IMR-90 (cell line): ENCODE measurements around the gene TNNT1. TPM values are rescaled to one million over a fixed set of nuclear protein-coding genes. Genes with fewer than 3 reads are reported as not detected.

Source experiments
- ATAC-seq: fragments of 200-7000 bp; cut with Tn5 transposase; 2 replicates; pipeline ENCODE4 v1.9.1; 2020; ENCODE audit warnings: low read depth, mild to moderate bottlenecking, moderate library complexity
- BruUV-seq: library from RNA; stranded (reverse); fragments of 400-500 nt; replicated peaks from 2 replicates; lab custom pipeline; 2021; lab: Mats Ljungman, UMichigan
- CTCF ChIA-PET: fragments of 300-600 bp; formaldehyde crosslinking; extraction: SDS; loops from one replicate; lab custom pipeline; 2021; ENCODE audit warnings: antibody characterized with exemption; lab: Yijun Ruan, JAX
- POLR2A ChIA-PET: fragments of 300-600 bp; sonication (Branson Sonifier 250); formaldehyde crosslinking; loops from one replicate; lab custom pipeline; 2022; ENCODE audit warnings: antibody characterized with exemption; ENCODE audit not compliant: unreplicated experiment; lab: Charles Lee
- DNase-seq: peaks from one replicate; pipeline ENCODE4 v3.0.0; 2013
- H2AFZ ChIP-seq: replicated peaks from 2 replicates; pipeline ENCODE3; 2013; ENCODE audit warnings: low read length, mild to moderate bottlenecking; ENCODE audit not compliant: poor library complexity
- H2AK5ac ChIP-seq: 2 replicates; pipeline ENCODE4 v1.6.1; 2013; ENCODE audit warnings: low read depth, low read length, inconsistent platforms
- H2AK9ac ChIP-seq: replicated peaks from 2 replicates; pipeline ENCODE3; 2013; ENCODE audit warnings: mild to moderate bottlenecking, low read depth, low read length, moderate library complexity; ENCODE audit not compliant: poor library complexity
- H2BK120ac ChIP-seq: 2 replicates; pipeline ENCODE4 v1.6.1; 2013; ENCODE audit warnings: low read depth, low read length, inconsistent platforms
- H2BK15ac ChIP-seq: 3 replicates; pipeline ENCODE4 v1.6.1; 2013; ENCODE audit warnings: low read depth, low read length, inconsistent platforms
- H2BK20ac ChIP-seq: 2 replicates; pipeline ENCODE4 v1.6.1; 2013; ENCODE audit warnings: low read depth, mild to moderate bottlenecking, inconsistent platforms, low read length, moderate library complexity
- H2BK5ac ChIP-seq: 2 replicates; pipeline ENCODE4 v1.6.1; 2013; ENCODE audit warnings: mild to moderate bottlenecking, low read depth, low read length, inconsistent platforms; ENCODE audit not compliant: poor library complexity, severe bottlenecking
- H3K14ac ChIP-seq: replicated peaks from 2 replicates; pipeline ENCODE4 v1.6.1; 2013; ENCODE audit warnings: low read depth, low read length, inconsistent platforms
- H3K18ac ChIP-seq: 2 replicates; pipeline ENCODE4 v1.6.1; 2013; ENCODE audit warnings: low read depth, low read length, control low read depth
- H3K23ac ChIP-seq: 2 replicates; pipeline ENCODE4 v1.6.1; 2013; ENCODE audit warnings: low read depth, low read length, inconsistent platforms
- H3K27ac ChIP-seq: 2 replicates; pipeline ENCODE4 v1.5.1; 2013; ENCODE audit warnings: mild to moderate bottlenecking, control low read depth, low read length; ENCODE audit not compliant: insufficient read depth
- H3K27me3 ChIP-seq: 2 replicates; pipeline ENCODE4 v1.6.1; 2013; ENCODE audit warnings: low read length; ENCODE audit not compliant: control insufficient read depth, insufficient read depth
- H3K36me3 ChIP-seq: 2 replicates; pipeline ENCODE4 v1.6.1; 2013; ENCODE audit warnings: low read length, mixed read lengths; ENCODE audit not compliant: control insufficient read depth, insufficient read depth
- H3K4ac ChIP-seq: 2 replicates; pipeline ENCODE4 v1.6.1; 2013; ENCODE audit warnings: low read depth, low read length, inconsistent platforms
- H3K4me1 ChIP-seq: 2 replicates; pipeline ENCODE4 v1.6.1; 2013; ENCODE audit warnings: low read length, mixed read lengths; ENCODE audit not compliant: control insufficient read depth, insufficient read depth
- H3K4me2 ChIP-seq: 2 replicates; pipeline ENCODE4 v1.6.1; 2013; ENCODE audit warnings: low read depth, mild to moderate bottlenecking, control low read depth, low read length, moderate library complexity
- H3K4me3 ChIP-seq: 2 replicates; pipeline ENCODE4 v1.5.1; 2013; ENCODE audit warnings: low read depth, mild to moderate bottlenecking, control low read depth, low read length, moderate library complexity; ENCODE audit not compliant: insufficient read depth
- H3K56ac ChIP-seq: 2 replicates; pipeline ENCODE4 v1.6.1; 2013; ENCODE audit warnings: low read length, inconsistent platforms; ENCODE audit not compliant: insufficient read depth; ENCODE audit errors: extremely low read depth
- H3K79me1 ChIP-seq, 2 experiments: 2 replicates each; pipeline ENCODE4 v1.6.1; 2013; ENCODE audit warnings: low read length in 2 of 2, inconsistent platforms in 1 of 2, low read depth in 1 of 2
- H3K9ac ChIP-seq: 2 replicates; pipeline ENCODE4 v1.6.1; 2013; ENCODE audit warnings: low read depth, low read length, control low read depth
- H3K9me1 ChIP-seq: 2 replicates; pipeline ENCODE4 v1.6.1; 2013; ENCODE audit warnings: low read length, inconsistent platforms; ENCODE audit not compliant: insufficient read depth
- H3K9me3 ChIP-seq: 2 replicates; pipeline ENCODE4 v1.6.1; 2013; ENCODE audit warnings: low read length; ENCODE audit not compliant: control insufficient read depth, insufficient read depth
- H4K20me1 ChIP-seq: 2 replicates; pipeline ENCODE4 v1.6.1; 2013; ENCODE audit warnings: low read length, inconsistent platforms; ENCODE audit not compliant: insufficient read depth
- H4K5ac ChIP-seq: 2 replicates; pipeline ENCODE4 v1.6.1; 2013; ENCODE audit warnings: mild to moderate bottlenecking, low read depth, low read length, control low read depth
- H4K8ac ChIP-seq, 2 experiments: 2 replicates each; pipeline ENCODE4 v1.6.1; 2013; ENCODE audit warnings: low read depth in 2 of 2, low read length in 2 of 2, control low read depth in 1 of 2, inconsistent platforms in 1 of 2
- H4K91ac ChIP-seq: 2 replicates; pipeline ENCODE4 v1.6.1; 2013; ENCODE audit warnings: low read depth, low read length, inconsistent platforms; ENCODE audit not compliant: insufficient read depth
- BHLHE40 ChIP-seq: fragments of 150-350 bp; IDR thresholded peaks from 2 replicates; pipeline ENCODE4 v1.6.1; 2016; ENCODE audit warnings: mild to moderate bottlenecking, low read depth, low read length
- CEBPB ChIP-seq: IDR thresholded peaks from 2 replicates; pipeline ENCODE4 v1.6.1; 2012; ENCODE audit warnings: low read depth, low read length, improper control_type of control experiment
- FOS ChIP-seq: fragments of 150-350 bp; IDR thresholded peaks from 2 replicates; pipeline ENCODE4 v1.6.1; 2016; ENCODE audit warnings: low read depth, low read length
- MAFK ChIP-seq: IDR thresholded peaks from 2 replicates; pipeline ENCODE4 v1.6.1; 2012; ENCODE audit warnings: low read depth, low read length, improper control_type of control experiment
- NFE2L2 ChIP-seq: fragments of 150-350 bp; IDR thresholded peaks from 2 replicates; pipeline ENCODE4 v1.6.1; 2016; ENCODE audit warnings: low read depth, mild to moderate bottlenecking, low read length
- POLR2A ChIP-seq: IDR thresholded peaks from 2 replicates; pipeline ENCODE4 v1.6.1; 2012; ENCODE audit warnings: mild to moderate bottlenecking, low read depth, low read length
- RCOR1 ChIP-seq: IDR thresholded peaks from 2 replicates; pipeline ENCODE4 v1.6.1; 2012; ENCODE audit warnings: mild to moderate bottlenecking, low read length, improper control_type of control experiment; ENCODE audit not compliant: insufficient replicate concordance
- RFX5 ChIP-seq: IDR thresholded peaks from 2 replicates; pipeline ENCODE4 v1.8.0; 2012; ENCODE audit warnings: low read depth, mild to moderate bottlenecking, low read length, moderate library complexity
- SMC3 ChIP-seq: fragments of 150-350 bp; IDR thresholded peaks from 2 replicates; pipeline ENCODE4 v1.6.1; 2016; ENCODE audit warnings: low read depth, mild to moderate bottlenecking, antibody characterized with exemption, low read length, moderate library complexity
- WGBS, 2 experiments: methylation state at CpG; one replicate each; pipeline versions ENCODE4 v1.1.5 to v1.1.7; 2013; ENCODE audit warnings: missing lambda C conversion rate in 2 of 2; ENCODE audit not compliant: insufficient read length in 1 of 2; ENCODE audit errors: extremely low coverage in 2 of 2; 5-methylcytosine and 5-hydroxymethylcytosine counted together
- dilution Hi-C: fragments of 300-500 bp; cut with HindIII; formaldehyde crosslinking; loops from one replicate; pipeline ENCODE4 v1.14.3; 2018; ENCODE audit warnings: low sequenced_read_pairs; ENCODE audit not compliant: unreplicated experiment
- in situ Hi-C: fragments of 300-500 bp; cut with MboI; formaldehyde crosslinking; loops from 3 replicates; pipeline ENCODE4 v1.14.3; 2019; ENCODE audit warnings: low sequenced_read_pairs, inconsistent platforms, mixed read lengths
- intact Hi-C: fragments of 100-400 bp; cut with micrococcal nuclease; formaldehyde crosslinking; loops from 2 replicates; pipeline ENCODE4 v1.10.0; 2022
- polyA plus RNA-seq, 3 experiments: library from polyadenylated mRNA; depleted of rRNA; stranded (reverse); fragments of >200 nt; gene quantifications; 2 replicates each; pipeline ENCODE4 v1.2.3, GENCODE V29; 2012; ENCODE audit warnings: low replicate concordance in 1 of 3
- total RNA-seq: library from RNA; depleted of rRNA; stranded (reverse); fragments of >200 nt; gene quantifications from 2 replicates; pipeline ENCODE4 v1.2.3, GENCODE V29; 2012
- TF ChIP-seq, protein P1 (sequence below): conservative IDR thresholded peaks from 2 replicates; pipeline ENCODE4 v1.5.1; 2012; ENCODE audit warnings: mild to moderate bottlenecking, low read depth, low read length, improper control_type of control experiment
- TF ChIP-seq, protein P2 (sequence below): fragments of 150-350 bp; IDR thresholded peaks from 2 replicates; pipeline ENCODE4 v1.6.1; 2016; ENCODE audit warnings: low read depth, mild to moderate bottlenecking, low read length, moderate library complexity, borderline replicate concordance

TNNT1 gene
- total and polyA plus RNA-seq, 2 of the 4 experiments (the other 2 are of a cell fraction) = 1.3 to 2.6 TPM

DNA sequence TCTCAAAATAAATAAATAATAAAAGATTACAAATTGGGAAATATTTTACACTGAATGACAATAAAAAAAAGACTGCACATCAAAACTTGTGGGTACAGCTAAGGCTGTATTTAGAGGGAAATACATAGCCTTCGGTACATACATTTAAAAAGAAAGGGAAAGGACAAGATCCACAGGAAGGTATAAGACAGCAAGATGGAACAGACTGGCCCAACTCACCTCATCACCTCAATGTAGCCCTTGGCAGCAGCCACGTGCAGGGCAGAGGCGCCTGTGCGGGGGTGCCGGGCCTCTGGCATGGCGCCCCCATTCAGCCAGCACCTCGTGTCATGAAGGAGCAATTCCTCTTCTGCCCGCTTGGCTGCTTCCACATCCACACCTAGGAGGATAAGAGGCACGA is 45.8 kb downstream of the TNNT1 start:
- POLR2A ChIA-PET = no interaction called here
- WGBS, 2 experiments = 100% methylated on average over 3 of the region's 9 CpGs; no CpG with 5 or more reads in 1 of the 2 experiments

More for the DNA sequence above, 45.8 kb downstream of the TNNT1 start:
- H3K4ac ChIP-seq = no peak overlapping the region
- no peak overlapping the region for H3K4me3 ChIP-seq
- H3K9ac ChIP-seq = no peak overlapping the region
- H3K9me3 ChIP-seq = peaks cover 4% of the 10 kb centered on the region
- no peak overlapping the region for H2AK5ac ChIP-seq
- DNase-seq (no peak), ATAC-seq (no peak)
- peaks cover 41% of the 10 kb centered on the region for H3K36me3 ChIP-seq
- H3K56ac ChIP-seq = no peak overlapping the region
- no peaks in the 10 kb centered on the region for H3K4me1 ChIP-seq
- H2BK20ac ChIP-seq = no peak overlapping the region
- no peak overlapping the region for H2AK9ac ChIP-seq
- TF ChIP-seq FOS = no peak
- TF ChIP-seq, protein P1, sequence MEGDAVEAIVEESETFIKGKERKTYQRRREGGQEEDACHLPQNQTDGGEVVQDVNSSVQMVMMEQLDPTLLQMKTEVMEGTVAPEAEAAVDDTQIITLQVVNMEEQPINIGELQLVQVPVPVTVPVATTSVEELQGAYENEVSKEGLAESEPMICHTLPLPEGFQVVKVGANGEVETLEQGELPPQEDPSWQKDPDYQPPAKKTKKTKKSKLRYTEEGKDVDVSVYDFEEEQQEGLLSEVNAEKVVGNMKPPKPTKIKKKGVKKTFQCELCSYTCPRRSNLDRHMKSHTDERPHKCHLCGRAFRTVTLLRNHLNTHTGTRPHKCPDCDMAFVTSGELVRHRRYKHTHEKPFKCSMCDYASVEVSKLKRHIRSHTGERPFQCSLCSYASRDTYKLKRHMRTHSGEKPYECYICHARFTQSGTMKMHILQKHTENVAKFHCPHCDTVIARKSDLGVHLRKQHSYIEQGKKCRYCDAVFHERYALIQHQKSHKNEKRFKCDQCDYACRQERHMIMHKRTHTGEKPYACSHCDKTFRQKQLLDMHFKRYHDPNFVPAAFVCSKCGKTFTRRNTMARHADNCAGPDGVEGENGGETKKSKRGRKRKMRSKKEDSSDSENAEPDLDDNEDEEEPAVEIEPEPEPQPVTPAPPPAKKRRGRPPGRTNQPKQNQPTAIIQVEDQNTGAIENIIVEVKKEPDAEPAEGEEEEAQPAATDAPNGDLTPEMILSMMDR = no peak
- no peak for TF ChIP-seq RFX5
- no peak for TF ChIP-seq MAFK
- no peak for TF ChIP-seq POLR2A
- TF ChIP-seq BHLHE40 = no peak
- TF ChIP-seq SMC3 = no peak
- TF ChIP-seq, protein P2, sequence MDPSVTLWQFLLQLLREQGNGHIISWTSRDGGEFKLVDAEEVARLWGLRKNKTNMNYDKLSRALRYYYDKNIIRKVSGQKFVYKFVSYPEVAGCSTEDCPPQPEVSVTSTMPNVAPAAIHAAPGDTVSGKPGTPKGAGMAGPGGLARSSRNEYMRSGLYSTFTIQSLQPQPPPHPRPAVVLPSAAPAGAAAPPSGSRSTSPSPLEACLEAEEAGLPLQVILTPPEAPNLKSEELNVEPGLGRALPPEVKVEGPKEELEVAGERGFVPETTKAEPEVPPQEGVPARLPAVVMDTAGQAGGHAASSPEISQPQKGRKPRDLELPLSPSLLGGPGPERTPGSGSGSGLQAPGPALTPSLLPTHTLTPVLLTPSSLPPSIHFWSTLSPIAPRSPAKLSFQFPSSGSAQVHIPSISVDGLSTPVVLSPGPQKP = no peak
- TF ChIP-seq CEBPB = no peak
- no peak for TF ChIP-seq NFE2L2
- TF ChIP-seq RCOR1 = no peak
- no peak overlapping the region for H3K14ac ChIP-seq
- no peak overlapping the region for H2BK15ac ChIP-seq
- intact Hi-C loops = no loop called here
- H3K79me1 ChIP-seq = peaks cover 31 to 43% of the 10 kb centered on the region in 2 experiments
- H4K8ac ChIP-seq = no peak overlapping the region
- CTCF ChIA-PET = no interaction called here
- no peak overlapping the region for H4K91ac ChIP-seq
- no peak overlapping the region for H3K27ac ChIP-seq
- in situ Hi-C loops = loop anchor here (25.0 kb wide), 1 partner anchor 534 kb away; the partner anchor contains the start of genes CCDC106, ZNF580 and ZNF581
- H3K18ac ChIP-seq = no peak overlapping the region
- BruUV-seq = no TSS peak
- H4K20me1 ChIP-seq = peaks cover 23% of the 10 kb centered on the region
- no peaks in the 10 kb centered on the region for H3K27me3 ChIP-seq
- H3K9me1 ChIP-seq = peaks cover 7% of the 10 kb centered on the region; the same call in 1 of the 2 replicates
- H3K4me2 ChIP-seq = no peak overlapping the region
- H3K23ac ChIP-seq = no peak overlapping the region
- dilution Hi-C loops = no loop called here
- no peak overlapping the region for H4K5ac ChIP-seq
- no peak overlapping the region for H2BK5ac ChIP-seq
- H2AFZ ChIP-seq = no peak overlapping the region
- H2BK120ac ChIP-seq = no peak overlapping the region
